Sigmoid colon (tissue), 4 donors: ENCODE data around the gene SPG7.

Source experiments
- CTCF ChIP-seq, 4 experiments: fragments of 450-650 bp in 3 of 4; fragments of 200-600 bp in 1 of 4; IDR thresholded peaks; one replicate each; pipeline ENCODE4 v1.5.1; 2016 to 2019; ENCODE audit warnings: antibody characterized with exemption in 4 of 4, mild to moderate bottlenecking in 3 of 4, moderate library complexity in 2 of 4
- POLR2A ChIP-seq, 2 donors: fragments of 450-650 bp; IDR thresholded peaks; one replicate each; pipeline ENCODE4 v1.6.1; 2016; ENCODE audit warnings: antibody characterized with exemption in 2 of 2, mild to moderate bottlenecking in 2 of 2, moderate library complexity in 2 of 2
- POLR2AphosphoS5 ChIP-seq, 4 donors: sonication (generic); formaldehyde crosslinking; IDR thresholded peaks; one replicate each; pipeline ENCODE4 v1.6.1; 2017; ENCODE audit warnings: antibody characterized with exemption in 4 of 4

GRCh38 chr16:89537549-89537925 is 29.3 kb downstream of the SPG7 start:
- TF ChIP-seq CTCF (IDR thresholded peaks at IDR 0.05) (no peak), POLR2AphosphoS5 (IDR thresholded peaks at IDR 0.05) (no peak), POLR2A (IDR thresholded peaks at IDR 0.05) (no peak)
